ENCODE measurements around the gene ARPC5L.
A peak's percentile ranks its signal among the peaks of the same experiment; 100 is the strongest.

Gene ARPC5L

DNA sequence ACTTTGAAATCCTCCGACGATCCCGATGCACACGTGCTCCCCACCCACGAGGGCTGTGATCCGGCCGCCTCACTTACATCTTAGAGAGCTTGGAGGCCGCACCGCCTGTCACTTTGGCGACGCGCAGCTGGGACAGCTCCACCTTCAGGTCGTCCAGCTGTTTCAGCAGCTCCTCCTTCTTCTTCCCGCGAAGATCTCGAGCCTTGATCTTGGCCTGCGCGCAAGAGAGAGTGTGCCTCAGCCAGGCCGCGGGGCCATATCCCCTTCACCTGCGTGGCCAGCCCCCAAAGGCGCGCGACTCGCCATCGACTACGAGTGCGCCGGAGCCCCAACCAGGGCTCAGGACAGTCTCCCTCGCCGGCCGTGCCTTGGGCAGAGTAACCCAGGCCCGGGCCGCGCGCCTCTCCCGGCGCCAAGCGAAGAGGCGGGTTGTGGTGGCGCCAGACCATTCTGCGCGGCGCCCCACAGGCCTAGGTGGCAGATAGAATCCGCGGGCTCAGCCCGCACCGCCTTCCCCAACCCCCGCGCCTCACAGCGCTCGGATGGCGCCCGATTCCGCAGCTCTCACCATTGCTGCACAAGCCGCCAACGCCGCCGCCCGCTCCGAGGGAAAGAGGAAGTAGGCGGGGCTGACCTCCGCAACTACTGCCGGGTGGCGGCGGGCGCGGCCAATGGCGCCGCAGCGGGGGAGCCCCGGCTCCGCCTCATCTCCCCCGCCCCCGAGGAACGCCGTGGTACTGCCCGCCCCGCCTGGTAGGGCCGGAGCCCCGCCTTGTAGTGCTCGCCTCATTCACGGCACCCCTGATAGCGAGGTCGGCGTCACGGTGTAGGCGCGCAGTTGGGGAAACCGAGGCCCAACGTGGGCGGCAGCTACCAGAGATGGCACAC lies at the start of gene ARPC5L, which contains the start of gene RPL35:
TSS of gene ARPC5L (plus strand) at position 789 of the 888 bp plus-strand sequence. CDS start 7,161 bp downstream, outside the sequence.
TSS of gene RPL35 (minus strand) at position 616 of the 888 bp plus-strand sequence. CDS start at position 571, 45 bp downstream.
- peak within 1 kb of the TSS; percentile 75 for H3K4me3 ChIP-seq
- H3K27ac ChIP-seq, result peak within 1 kb of the TSS; percentile 89 to 93
- TF ChIP-seq, protein P1, sequence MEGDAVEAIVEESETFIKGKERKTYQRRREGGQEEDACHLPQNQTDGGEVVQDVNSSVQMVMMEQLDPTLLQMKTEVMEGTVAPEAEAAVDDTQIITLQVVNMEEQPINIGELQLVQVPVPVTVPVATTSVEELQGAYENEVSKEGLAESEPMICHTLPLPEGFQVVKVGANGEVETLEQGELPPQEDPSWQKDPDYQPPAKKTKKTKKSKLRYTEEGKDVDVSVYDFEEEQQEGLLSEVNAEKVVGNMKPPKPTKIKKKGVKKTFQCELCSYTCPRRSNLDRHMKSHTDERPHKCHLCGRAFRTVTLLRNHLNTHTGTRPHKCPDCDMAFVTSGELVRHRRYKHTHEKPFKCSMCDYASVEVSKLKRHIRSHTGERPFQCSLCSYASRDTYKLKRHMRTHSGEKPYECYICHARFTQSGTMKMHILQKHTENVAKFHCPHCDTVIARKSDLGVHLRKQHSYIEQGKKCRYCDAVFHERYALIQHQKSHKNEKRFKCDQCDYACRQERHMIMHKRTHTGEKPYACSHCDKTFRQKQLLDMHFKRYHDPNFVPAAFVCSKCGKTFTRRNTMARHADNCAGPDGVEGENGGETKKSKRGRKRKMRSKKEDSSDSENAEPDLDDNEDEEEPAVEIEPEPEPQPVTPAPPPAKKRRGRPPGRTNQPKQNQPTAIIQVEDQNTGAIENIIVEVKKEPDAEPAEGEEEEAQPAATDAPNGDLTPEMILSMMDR (IDR thresholded peaks at IDR 0.05), result no peak
- peak; percentile 94 for DNase-seq (ENCODE audit: low spot score)

GRCh38 chr9:124812441-124812876 lies 49.5 kb upstream of the ARPC5L start:
- Histone ChIP-seq H3K27ac (peak overlapping the region in 1 of 2 donors; percentile 82), H3K4me3 (no peak overlapping the region)
- TF ChIP-seq, protein P1 (IDR thresholded peaks at IDR 0.05), result no peak
- no peak for DNase-seq (ENCODE audit: low spot score)

- TF ChIP-seq, protein P1 (IDR thresholded peaks at IDR 0.05), result no peak
- Histone ChIP-seq H3K27ac (no peak overlapping the region), H3K4me3 (no peak overlapping the region)
Observed at GRCh38 chr9:124813041-124813440, 48.9 kb upstream of the ARPC5L start.

GRCh38 chr9:124813501-124814163 lies 48.3 kb upstream of the ARPC5L start:
- TF ChIP-seq, protein P1 (IDR thresholded peaks at IDR 0.05), result no peak
- H3K27ac ChIP-seq, result peak overlapping the region in 1 of 2 donors; percentile 13
- no peak for DNase-seq (ENCODE audit: low spot score)
- H3K4me3 ChIP-seq, result no peak overlapping the region

More at GRCh38 chr9:124813041-124813440, 48.9 kb upstream of the ARPC5L start:
- no peak for DNase-seq (ENCODE audit: low spot score)

- H3K27ac ChIP-seq, result no peak overlapping the region
- H3K4me3 ChIP-seq, result no peak overlapping the region
- no peak for DNase-seq (ENCODE audit: low spot score)
Observed at GRCh38 chr9:124814164-124814535, 47.8 kb upstream of the ARPC5L start.

GRCh38 chr9:124815601-124816000 lies 46.3 kb upstream of the ARPC5L start:
- DNase-seq (ENCODE audit: low spot score), result no peak
- Histone ChIP-seq H3K27ac (no peak overlapping the region), H3K4me3 (no peak overlapping the region)
- TF ChIP-seq, protein P1 (IDR thresholded peaks at IDR 0.05), result no peak

More at GRCh38 chr9:124814164-124814535, 47.8 kb upstream of the ARPC5L start:
- TF ChIP-seq, protein P1 (IDR thresholded peaks at IDR 0.05), result no peak
